GM12864 (cell line): ENCODE results near the gene SYNM.

Experiments used
- DNase-seq: peaks from one replicate; pipeline ENCODE4 v3.0.0-alpha.2; 2011; ENCODE audit warnings: low read depth
- H3K4me3 ChIP-seq: 2 replicates; pipeline ENCODE4 v1.5.1; 2011; ENCODE audit warnings: mild to moderate bottlenecking, low read depth, low read length, control low read depth
- TF ChIP-seq, protein P1 (sequence below): IDR thresholded peaks from 2 replicates; pipeline ENCODE4 v1.5.1; 2011; ENCODE audit warnings: low read depth, mild to moderate bottlenecking, moderate library complexity, low read length, control low read depth, inconsistent platforms; ENCODE audit errors: missing control alignments

The SYNM gene

DNA sequence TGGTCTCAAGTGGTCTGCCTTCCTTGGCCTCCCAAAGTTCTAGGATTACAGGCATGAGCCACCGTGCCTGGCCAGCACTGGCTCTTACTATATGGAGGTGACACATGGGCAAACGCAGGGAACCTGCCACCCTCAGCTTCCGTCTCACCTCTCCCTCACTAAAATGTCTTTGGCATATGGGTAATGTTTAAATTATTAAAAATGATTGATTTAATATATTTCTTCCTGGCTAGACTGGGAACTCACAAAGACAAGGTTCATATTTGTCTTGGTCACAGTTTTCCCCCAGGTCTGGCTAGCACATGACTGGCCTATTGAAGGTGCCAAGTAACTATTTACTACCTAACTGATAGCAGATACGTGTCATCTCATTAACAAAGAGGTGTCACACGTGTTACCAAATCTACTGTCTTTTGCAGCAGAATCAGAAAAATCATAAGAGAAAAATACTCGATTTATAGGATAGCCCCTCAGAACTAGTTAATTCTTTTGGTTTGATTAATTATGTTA is 48.2 kb downstream of the SYNM start:
- H3K4me3 ChIP-seq: no peak overlapping the region
- DNase-seq: no peak
- TF ChIP-seq, protein P1, sequence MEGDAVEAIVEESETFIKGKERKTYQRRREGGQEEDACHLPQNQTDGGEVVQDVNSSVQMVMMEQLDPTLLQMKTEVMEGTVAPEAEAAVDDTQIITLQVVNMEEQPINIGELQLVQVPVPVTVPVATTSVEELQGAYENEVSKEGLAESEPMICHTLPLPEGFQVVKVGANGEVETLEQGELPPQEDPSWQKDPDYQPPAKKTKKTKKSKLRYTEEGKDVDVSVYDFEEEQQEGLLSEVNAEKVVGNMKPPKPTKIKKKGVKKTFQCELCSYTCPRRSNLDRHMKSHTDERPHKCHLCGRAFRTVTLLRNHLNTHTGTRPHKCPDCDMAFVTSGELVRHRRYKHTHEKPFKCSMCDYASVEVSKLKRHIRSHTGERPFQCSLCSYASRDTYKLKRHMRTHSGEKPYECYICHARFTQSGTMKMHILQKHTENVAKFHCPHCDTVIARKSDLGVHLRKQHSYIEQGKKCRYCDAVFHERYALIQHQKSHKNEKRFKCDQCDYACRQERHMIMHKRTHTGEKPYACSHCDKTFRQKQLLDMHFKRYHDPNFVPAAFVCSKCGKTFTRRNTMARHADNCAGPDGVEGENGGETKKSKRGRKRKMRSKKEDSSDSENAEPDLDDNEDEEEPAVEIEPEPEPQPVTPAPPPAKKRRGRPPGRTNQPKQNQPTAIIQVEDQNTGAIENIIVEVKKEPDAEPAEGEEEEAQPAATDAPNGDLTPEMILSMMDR: no peak

DNA sequence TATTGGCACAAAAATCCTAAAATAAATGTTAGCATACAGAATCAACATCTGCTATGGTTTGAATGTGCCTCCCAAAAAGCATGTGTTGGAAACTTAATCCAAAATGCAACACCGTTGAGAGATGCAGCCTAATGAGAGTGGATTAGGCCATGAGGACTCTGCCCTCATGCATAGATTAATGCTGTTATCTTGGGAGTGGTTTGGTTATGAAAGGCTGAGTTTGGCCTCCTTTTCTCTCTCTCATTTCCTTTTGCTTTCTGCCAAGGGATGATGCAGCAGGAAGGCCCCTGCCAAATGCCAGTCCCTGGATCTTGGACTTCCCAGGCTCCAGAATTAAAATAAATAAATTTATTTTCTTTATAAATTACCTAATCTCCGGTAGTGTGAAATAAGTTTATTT is 49.4 kb downstream of the SYNM start:
- TF ChIP-seq, protein P1: no peak
- H3K4me3 ChIP-seq: no peak overlapping the region
- DNase-seq: no peak

DNA sequence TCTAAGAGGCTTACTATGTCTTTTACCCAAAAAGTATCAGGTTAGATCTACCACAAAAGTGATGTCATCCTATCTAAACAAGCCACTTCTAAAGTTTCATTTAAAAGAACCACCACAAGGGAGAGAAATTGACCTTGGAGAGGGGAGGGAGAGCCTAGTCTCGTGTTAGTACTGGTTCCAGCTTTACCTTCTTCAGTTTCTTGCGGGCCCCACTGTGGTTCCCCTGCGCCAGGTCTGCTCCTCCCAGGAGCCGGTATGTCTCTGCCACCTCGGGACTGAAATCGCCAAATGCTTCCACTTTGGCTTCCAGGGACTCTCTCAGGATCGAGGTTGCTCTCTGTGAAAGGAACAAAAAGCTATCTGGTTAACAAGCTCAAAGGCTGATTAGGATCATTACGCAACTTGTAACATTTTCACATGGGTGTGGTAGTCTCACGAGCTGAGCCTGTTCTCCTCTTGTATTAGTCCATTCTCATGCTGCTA is 51.1 kb downstream of the SYNM start:
- DNase-seq: no peak

DNA sequence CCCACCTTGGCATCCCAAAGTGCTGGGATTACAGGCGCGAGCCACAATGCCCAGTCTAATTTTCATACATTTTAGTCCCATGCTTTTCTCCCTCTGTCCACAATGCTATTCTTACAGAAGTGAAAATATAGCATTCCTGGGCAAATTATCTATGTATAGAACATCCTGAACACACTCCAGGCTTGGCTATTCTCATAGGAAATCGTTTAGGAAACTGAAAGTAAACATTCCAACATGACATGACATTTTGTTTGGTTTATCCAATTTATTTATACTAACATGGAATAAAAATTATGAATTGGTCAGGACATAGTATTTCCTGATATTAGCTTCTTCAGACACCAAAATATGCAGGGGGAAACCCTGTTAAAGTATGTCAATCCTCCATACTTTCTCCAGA is 52.6 kb downstream of the SYNM start:
- TF ChIP-seq, protein P1: no peak
- H3K4me3 ChIP-seq: no peak overlapping the region
- DNase-seq: no peak

More for the DNA sequence above, 51.1 kb downstream of the SYNM start:
- H3K4me3 ChIP-seq: no peak overlapping the region
- TF ChIP-seq, protein P1: no peak

DNA sequence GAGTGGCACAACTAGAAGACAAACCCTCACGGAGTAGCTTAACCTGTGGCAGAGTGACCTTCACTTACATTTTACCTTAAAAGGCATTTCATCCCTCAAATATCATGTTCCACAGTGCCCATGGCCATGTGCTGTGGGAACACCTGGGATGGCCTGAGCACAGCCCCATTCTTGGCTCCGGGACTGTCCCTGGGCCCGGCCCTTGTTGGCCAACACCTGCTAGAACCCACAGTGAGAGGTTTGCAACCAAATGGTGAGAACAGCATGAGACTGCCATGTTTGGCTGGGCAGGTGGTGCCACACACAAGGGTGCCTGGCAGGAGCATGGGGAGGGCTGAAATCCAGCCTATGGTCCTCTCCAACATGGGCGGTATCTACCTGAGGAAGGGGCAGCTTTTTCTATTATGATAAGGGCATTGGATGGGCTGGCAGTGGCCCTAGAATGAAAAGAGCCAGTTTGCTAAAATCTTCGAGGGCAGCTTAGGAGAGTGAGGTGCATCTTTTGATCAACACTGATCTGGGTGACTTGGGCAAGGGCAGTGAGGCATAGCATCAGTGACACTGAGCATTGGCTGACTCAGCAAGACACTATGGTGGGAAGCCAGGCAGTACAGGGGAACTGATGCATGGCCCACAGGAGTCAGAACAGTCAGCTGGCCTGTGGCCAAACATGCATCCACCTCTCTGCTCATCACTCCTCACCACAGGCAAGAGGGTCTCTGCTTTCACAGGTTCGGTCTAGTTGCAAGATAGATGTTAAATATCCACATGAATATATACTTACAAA is 53.9 kb downstream of the SYNM start:
- no peak for DNase-seq
- H3K4me3 ChIP-seq: no peak overlapping the region
- TF ChIP-seq, protein P1: no peak

DNA sequence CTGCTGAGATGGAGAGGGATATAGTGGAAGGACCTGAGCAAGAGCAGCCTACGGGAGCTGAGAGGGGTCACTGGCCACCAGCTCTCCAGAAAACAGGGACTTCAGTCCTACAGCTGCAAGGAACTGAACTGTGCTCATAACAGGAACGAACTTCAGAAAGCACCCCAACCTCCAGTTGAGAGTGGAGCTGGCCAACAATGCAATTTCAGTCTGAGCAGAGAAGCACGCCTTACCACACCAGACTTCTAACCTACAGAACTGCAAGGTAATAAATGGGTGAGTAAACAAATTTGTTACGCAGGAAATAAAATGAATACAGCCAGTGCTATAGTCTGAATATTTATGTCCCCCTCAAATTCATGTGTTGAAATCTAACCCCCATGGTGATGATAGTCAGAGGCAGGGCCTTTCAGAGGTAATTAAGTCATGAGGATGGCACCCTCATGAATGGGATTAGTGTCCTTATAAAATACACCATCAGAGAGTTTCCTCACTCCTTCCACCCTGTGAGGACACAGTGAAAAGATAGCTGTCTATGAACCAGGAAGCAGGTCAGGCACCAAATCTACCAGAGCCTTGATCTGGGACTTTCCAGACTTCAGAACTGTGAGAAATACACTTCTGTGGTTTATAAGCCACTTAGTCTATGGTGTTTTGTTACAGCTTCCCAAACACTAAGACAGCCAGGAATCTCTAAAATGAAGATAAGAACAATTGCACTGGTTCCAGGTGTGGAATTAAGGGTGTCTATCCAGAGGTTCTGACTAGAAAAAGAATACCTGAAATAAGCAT is 58.6 kb downstream of the SYNM start:
- DNase-seq: no peak
- TF ChIP-seq, protein P1: no peak
- no peak overlapping the region for H3K4me3 ChIP-seq
